ENCODE results near the gene IWS1. TPM values are rescaled to one million over a fixed set of nuclear protein-coding genes. Genes with fewer than 3 reads are reported as not detected.

Gene IWS1
- total RNA-seq, 4 donors from 2014 or later = 36.9 to 43.9 (median 39.6) TPM

DNA sequence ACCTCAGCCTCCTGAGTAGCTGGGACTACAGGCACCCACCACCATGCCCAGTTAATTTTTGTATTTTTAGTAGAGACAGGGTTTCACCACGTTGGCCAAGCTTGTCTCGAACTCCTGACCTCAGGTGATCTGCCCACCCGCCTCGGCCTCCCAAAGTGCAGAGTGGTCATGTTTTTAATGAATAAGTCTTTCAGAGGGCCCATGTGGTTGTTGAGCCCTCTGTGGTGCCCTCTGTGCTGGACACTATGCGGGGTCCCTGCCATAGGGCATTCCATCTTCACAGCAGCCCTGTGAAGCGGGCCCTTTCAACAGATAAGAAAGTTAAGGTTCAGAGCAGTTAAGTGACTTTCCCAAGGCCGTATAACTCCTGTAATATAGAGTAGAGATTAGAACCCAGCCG, 35.1 kb upstream of the IWS1 start:
- WGBS, 2 donors (ENCODE audit: low coverage in 1 of 2) = 100% methylated on average over 3 of the region's 8 CpGs; no CpG with 5 or more reads in 1 of the 2 donors
- ATAC-seq = no peak

DNA sequence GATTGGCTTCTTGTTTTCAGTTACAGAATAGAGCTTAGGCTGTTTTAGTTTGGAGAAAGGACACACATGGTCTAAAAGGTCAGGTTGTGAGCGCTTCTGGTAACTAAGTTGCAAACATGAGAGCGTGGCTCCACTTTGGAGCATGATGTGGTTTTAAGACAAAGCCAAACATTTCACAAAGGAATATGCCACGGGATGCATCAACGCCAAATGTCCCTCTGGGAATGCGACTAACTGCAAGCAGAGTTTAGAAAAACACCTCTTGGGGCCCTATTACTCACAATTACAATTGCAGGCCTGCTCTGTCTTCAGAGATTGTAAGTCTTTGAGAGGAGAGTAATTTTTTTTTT, 34.6 kb upstream of the IWS1 start:
- no peaks in the 10 kb centered on the region for H3K36me3 ChIP-seq
- no peak overlapping the region for H3K27ac ChIP-seq
- ATAC-seq = no peak
- peaks cover 0 to 14% (median 0%) of the 10 kb centered on the region in 3 donors for H3K9me3 ChIP-seq
- WGBS, 2 donors (ENCODE audit: low coverage in 1 of 2) = 86 to 90% methylated on average over 5 of the region's 5 CpGs
- TF ChIP-seq POLR2A (IDR thresholded peaks at IDR 0.05) = no peak
- TF ChIP-seq POLR2AphosphoS5 (IDR thresholded peaks at IDR 0.05) = no peak
- TF ChIP-seq, protein P1, sequence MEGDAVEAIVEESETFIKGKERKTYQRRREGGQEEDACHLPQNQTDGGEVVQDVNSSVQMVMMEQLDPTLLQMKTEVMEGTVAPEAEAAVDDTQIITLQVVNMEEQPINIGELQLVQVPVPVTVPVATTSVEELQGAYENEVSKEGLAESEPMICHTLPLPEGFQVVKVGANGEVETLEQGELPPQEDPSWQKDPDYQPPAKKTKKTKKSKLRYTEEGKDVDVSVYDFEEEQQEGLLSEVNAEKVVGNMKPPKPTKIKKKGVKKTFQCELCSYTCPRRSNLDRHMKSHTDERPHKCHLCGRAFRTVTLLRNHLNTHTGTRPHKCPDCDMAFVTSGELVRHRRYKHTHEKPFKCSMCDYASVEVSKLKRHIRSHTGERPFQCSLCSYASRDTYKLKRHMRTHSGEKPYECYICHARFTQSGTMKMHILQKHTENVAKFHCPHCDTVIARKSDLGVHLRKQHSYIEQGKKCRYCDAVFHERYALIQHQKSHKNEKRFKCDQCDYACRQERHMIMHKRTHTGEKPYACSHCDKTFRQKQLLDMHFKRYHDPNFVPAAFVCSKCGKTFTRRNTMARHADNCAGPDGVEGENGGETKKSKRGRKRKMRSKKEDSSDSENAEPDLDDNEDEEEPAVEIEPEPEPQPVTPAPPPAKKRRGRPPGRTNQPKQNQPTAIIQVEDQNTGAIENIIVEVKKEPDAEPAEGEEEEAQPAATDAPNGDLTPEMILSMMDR (IDR thresholded peaks at IDR 0.05) = no peak
- no peak for TF ChIP-seq EP300 (IDR thresholded peaks at IDR 0.05)
- H3K27me3 ChIP-seq = peaks cover under 1% of the 10 kb centered on the region
- no peaks in the 10 kb centered on the region for H3K4me1 ChIP-seq
- no peak overlapping the region for H3K4me3 ChIP-seq

More for the DNA sequence above, 35.1 kb upstream of the IWS1 start:
- Histone ChIP-seq H3K4me1 (no peaks in the 10 kb centered on the region), H3K36me3 (no peaks in the 10 kb centered on the region), H3K27me3 (peaks cover 3% of the 10 kb centered on the region), H3K4me3 (no peak overlapping the region), H3K9me3 (peaks cover 0 to 10% (median 0%) of the 10 kb centered on the region in 3 donors), H3K27ac (no peak overlapping the region)
- TF ChIP-seq POLR2A (IDR thresholded peaks at IDR 0.05) = no peak

DNA sequence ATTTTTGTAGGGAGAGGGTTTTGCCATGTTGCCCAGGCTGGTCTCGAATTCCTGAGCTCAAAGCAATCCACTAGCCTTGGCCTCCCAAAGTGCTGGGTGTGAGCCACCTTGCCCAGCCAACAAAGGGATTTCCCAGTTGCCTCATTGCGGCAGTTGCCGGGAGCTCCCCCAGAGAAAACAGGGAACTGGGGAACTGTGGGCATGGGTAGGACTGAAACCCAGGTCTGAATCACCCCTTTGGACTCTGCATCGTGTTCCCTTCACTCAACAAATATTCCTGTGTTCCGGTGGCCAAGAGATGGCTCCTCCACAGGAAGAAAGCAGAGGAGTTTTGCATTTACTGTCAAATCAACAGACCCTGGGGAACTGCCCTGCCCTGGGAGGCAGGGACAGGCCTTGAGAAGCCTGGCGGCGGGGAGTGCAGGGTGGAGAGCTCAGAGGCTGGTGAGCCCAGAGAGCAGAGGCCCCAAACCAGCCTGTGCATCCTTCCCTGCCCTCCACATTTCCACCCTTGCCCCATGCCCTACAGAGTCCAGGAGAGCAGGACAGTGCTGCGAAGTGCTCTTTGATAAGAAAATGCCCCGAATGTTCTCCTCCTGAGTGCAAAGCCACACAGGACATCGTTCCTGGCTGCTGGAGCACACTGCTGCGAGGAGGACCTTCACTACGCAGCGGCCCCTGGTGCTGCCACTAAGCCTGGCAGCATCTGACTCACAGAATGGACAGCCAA, 34.1 kb upstream of the IWS1 start:
- Histone ChIP-seq H3K36me3 (no peaks in the 10 kb centered on the region), H3K4me1 (no peaks in the 10 kb centered on the region), H3K27ac (no peak overlapping the region), H3K4me3 (no peak overlapping the region), H3K9me3 (peaks cover 0 to 14% (median 0%) of the 10 kb centered on the region in 3 donors), H3K27me3 (no peaks in the 10 kb centered on the region)
- TF ChIP-seq EP300 (IDR thresholded peaks at IDR 0.05) (no peak), POLR2AphosphoS5 (IDR thresholded peaks at IDR 0.05) (no peak), POLR2A (IDR thresholded peaks at IDR 0.05) (no peak)
- TF ChIP-seq, protein P1 (IDR thresholded peaks at IDR 0.05) = no peak
- ATAC-seq = no peak
- WGBS, 2 donors (ENCODE audit: low coverage in 1 of 2) = 75% methylated on average over 4 of the region's 13 CpGs; no CpG with 5 or more reads in 1 of the 2 donors

DNA sequence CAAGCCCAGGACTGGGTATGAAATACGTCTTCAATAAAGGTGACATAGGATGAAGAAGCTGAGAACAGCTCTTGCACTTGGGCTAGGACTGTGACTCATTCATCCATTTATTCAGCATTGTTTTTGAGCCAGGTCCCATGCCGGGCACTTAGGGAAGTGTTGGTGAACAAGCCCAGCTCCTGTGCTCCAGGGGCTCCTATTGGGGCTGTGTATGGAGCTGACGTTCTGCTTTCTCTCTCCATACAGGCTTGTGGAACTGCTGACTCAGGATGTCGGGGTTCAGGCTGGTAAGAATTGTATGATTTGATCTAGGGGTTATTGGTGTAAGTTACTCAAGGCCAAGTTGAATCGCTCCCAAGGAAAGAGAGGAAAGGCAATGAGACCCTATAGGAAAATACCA, 33.2 kb upstream of the IWS1 start:
- Histone ChIP-seq H3K27ac (no peak overlapping the region), H3K27me3 (no peaks in the 10 kb centered on the region), H3K4me1 (no peaks in the 10 kb centered on the region), H3K9me3 (peaks cover 0 to 14% (median 0%) of the 10 kb centered on the region in 3 donors), H3K4me3 (no peak overlapping the region), H3K36me3 (no peaks in the 10 kb centered on the region)
- ATAC-seq = no peak
- TF ChIP-seq POLR2AphosphoS5 (IDR thresholded peaks at IDR 0.05) (no peak), POLR2A (IDR thresholded peaks at IDR 0.05) (no peak), EP300 (IDR thresholded peaks at IDR 0.05) (no peak)
- TF ChIP-seq, protein P1 (IDR thresholded peaks at IDR 0.05) = no peak
- WGBS, 2 donors (ENCODE audit: low coverage in 1 of 2) = 67 to 81% methylated on average over 3 of the region's 5 CpGs

DNA sequence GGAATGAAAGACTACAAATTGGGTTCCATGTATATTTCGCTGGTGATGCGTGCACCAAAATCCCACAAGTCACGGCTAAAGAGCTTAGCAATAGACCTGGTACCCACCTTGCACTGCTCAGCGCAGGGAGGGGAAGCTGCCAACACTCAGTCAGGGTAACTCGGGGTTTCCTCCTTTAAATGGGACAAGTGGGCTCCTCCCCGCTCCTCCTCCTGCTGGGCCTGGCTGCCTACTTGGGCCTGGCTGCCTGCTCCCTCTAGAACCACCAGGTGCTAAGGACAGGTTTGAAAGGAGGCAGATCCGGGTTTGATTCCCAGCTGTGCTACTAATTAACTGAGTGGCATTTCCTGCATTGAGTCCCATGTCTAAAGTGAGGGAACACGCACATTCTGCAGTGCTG, 32.6 kb upstream of the IWS1 start:
- Histone ChIP-seq H3K9me3 (peaks cover 0 to 14% (median 0%) of the 10 kb centered on the region in 3 donors), H3K27ac (no peak overlapping the region), H3K27me3 (no peaks in the 10 kb centered on the region), H3K4me1 (no peaks in the 10 kb centered on the region), H3K36me3 (no peaks in the 10 kb centered on the region), H3K4me3 (no peak overlapping the region)
- 71 to 80% methylated on average over 2 to 7 of the region's 8 CpGs for WGBS, 2 donors (ENCODE audit: low coverage in 1 of 2)
- no peak for ATAC-seq
- TF ChIP-seq POLR2AphosphoS5 (IDR thresholded peaks at IDR 0.05) (no peak), POLR2A (IDR thresholded peaks at IDR 0.05) (no peak), EP300 (IDR thresholded peaks at IDR 0.05) (no peak)
- TF ChIP-seq, protein P1 (IDR thresholded peaks at IDR 0.05) = no peak

Measured in gastroesophageal sphincter (tissue), 4 donors.